HL-60/S4 (cell line): ENCODE measurements around the gene CELSR1.

Experiments
- in situ Hi-C: fragments of 300-500 bp; cut with MboI; formaldehyde crosslinking; loops from 2 replicates; pipeline ENCODE4 v1.14.3; 2022; ENCODE audit warnings: low sequenced_read_pairs

Gene CELSR1

DNA sequence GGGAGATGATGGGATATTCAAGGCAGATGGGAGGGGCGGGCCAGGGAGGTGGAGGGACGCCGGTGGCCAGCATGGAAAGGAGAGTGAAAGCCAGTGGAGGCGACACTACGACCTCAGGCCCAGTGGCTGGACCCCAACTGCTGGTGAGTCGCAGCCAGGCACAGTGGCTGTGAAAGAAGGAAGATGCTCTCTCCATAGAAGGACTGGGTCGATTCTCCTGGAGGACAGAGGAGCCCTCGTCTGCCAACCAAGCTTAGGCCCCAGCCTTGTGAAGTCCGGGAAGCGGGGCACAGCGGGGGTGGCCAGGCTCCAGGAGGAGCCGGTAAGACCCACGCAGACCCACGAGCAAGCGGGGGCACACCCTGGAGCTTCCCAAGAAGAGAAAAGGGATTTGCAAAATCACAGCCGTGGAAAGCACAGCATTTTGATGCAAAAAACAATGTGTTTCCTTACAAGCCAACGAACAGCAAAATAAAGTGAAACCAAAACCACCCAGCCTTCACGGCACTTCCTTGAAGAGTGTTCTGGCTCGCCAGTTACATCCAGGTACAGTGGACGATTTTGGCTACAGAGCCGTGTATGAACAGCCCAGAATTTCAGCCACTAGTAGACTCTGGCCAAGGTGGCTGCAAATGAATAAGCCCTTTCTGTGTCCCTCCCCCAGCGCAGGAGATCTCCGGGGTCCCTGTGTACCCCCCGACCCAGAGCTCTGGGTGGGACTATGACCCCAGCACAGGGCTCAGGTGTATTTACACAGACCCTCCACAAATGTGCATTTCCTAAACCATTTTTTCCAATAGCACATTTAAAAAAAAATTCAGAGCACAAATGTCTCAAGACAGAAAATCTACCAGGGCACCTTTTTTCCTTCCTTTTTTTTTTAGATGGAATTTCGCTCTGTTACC, 105.0 kb downstream of the CELSR1 start:
- in situ Hi-C loops = no loop called here

DNA sequence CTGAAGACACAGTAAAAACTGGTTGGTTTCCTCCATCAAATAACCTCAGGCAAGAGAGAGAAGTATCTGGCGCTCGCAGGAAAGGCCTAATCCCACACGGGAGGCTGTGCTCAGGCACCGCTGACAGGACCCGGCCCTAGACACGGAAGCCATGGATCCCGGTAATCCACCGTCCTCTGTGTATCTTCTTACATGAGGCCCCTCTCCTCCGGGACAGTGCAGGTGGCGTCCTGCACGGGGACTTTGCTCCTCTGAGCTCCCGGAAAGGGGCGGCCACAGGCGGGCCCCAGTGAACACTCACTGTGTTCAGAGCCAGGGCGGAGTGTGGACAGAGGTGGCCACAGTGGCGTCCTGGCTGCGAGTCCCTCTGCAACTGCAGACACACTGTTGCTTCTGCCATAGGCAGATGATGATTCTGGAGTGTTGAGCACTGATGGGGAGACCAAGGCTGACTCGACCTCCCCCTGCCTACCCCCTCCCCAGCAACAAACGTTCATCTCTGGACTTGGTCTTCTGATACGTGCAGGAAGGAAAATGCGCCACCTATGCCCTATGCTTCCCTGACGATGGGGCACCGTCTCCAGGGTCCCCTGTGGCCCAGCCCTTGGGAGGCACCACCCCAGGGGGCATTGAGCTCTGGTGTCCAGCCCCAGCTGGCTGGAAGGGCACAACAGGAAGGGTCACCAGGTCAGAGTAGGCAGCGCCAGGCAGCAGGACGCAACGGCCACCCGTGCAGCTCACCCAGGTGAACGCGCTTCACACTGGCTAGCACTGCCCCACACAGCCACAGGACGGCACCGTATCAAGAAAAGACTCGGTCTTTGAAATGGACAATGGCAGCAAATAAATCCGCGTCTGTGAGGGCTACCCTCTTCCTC, 106.2 kb downstream of the CELSR1 start:
- in situ Hi-C loops = no loop called here

DNA sequence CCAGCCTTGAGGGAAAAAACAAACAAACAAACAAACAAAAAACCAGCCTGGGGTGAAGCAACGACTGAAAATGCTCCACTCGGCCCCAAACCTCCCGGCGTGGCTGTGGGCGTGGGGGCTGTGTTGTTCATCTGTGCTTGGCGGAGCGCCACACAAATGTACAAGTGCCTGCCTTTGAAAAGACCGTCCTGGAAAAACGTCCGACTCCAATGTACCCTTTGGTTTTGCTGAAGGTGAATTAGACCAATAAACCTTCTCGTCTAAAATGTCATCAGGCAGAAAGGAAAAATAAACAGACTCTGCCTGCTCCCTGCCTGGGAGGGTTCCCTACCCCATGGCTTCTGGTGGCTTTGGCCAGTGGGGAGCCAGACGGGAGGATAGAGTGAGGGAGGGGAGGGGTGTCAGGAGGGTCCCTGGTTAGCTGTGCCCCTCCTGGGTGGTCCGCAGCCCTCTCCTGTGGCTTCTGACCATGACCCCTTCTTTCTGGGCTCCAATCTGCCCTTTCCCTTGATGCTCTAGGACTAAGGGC, 108.0 kb downstream of the CELSR1 start:
- in situ Hi-C loops = no loop called here

- in situ Hi-C loops = no loop called here
Observed at GRCh38 chr22:46428602-46429324, 108.7 kb downstream of the CELSR1 start.

- in situ Hi-C loops = no loop called here
Observed at GRCh38 chr22:46428171-46428570, 109.2 kb downstream of the CELSR1 start.

GRCh38 chr22:46425016-46425415, 112.4 kb downstream of the CELSR1 start:
- in situ Hi-C loops = no loop called here

DNA sequence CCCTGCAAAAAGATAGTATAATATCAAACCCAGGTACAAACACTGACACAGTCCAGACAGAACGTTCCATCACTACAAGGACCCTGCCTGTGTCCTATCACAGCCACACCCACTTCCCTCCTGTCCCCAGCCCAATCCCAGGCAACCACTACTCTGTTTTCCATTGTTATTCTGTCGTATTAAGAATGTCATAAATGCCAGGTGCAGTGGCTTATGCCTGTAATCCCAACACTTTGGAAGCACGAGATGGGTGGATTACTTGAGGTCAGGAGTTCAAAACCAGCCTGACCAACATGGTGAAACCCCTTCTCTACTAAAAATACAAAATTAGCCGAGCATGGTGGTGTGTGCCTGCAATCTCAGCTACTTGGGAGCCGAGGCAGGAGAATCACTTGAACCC, 112.9 kb downstream of the CELSR1 start:
- in situ Hi-C loops = no loop called here

GRCh38 chr22:46422896-46423295, 114.5 kb downstream of the CELSR1 start:
- in situ Hi-C loops = no loop called here

GRCh38 chr22:46421267-46421666, 116.2 kb downstream of the CELSR1 start:
- in situ Hi-C loops = no loop called here

DNA sequence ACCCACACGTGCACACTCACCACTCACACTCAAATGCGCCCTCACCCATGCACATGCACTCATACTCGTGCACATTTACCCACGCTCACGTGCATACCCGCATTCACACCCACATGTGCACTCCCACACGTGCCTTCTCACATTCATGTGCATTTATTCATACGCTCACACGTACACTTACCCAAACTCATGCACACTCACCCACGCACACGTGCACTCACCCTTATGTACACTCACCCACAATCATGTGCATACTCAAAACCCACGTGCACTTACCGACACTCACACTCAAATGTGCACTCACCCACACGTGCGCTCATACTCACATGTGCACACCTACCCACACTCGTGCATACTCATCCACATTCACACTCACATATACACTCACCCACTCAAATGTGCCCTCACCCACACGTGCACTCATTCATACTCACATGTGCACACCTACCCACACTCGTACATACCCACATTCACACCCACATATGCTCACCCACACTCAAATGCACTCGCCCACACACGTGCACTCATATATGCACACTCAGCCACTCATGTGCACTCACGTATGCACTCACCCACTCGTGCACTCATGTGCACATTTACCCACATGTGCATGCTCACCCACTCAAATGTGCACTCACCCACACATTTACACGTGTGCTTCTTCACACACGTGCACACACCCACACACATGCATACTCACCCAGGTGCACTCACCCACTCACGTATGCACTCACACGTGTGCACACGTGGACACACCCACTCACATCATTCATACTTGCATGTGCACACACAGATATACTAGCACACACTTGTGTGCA, 117.5 kb downstream of the CELSR1 start:
- in situ Hi-C loops = no loop called here

DNA sequence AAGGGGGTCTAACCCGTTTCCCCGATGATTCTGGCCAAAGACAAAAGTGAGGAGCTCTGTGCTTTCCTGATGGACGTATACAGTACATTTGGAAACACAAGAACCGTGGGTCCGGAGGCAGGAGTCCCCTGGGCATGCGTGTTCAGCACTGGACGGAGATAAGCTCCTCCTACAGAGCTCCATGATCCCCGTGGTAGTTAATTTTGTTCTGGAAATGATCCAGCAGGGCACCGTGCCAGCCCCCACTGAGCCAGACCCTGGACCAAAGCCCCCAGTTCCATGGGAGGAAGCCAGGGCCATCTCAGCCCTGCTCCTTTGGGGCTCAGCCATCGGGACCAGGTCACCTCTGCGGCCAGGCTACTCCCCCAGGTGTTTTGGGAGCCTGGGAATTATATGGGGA, 118.6 kb downstream of the CELSR1 start:
- in situ Hi-C loops = no loop called here

DNA sequence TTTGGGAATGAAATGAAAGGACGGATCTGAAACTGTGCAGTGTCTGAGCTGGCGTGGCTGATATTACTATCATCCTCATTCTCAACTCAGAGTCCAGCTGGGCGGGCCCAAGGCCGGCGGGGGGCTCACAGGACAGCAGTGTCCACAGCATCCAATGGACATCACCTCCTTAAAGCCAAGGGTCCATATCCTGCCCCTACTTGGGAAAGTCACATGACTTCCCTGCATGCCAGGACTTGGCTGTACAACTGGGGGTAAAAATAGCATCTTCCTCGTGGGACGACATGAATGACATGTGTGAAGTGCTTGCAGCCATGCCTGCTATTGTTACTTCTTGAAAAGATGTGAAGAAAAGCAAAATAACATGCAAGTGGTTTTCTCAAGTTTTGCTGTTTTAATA, 119.7 kb downstream of the CELSR1 start:
- in situ Hi-C loops = no loop called here

- in situ Hi-C loops = no loop called here
Observed at GRCh38 chr22:46416891-46417580, 120.4 kb downstream of the CELSR1 start.

GRCh38 chr22:46416520-46416871, 120.9 kb downstream of the CELSR1 start:
- in situ Hi-C loops = no loop called here

DNA sequence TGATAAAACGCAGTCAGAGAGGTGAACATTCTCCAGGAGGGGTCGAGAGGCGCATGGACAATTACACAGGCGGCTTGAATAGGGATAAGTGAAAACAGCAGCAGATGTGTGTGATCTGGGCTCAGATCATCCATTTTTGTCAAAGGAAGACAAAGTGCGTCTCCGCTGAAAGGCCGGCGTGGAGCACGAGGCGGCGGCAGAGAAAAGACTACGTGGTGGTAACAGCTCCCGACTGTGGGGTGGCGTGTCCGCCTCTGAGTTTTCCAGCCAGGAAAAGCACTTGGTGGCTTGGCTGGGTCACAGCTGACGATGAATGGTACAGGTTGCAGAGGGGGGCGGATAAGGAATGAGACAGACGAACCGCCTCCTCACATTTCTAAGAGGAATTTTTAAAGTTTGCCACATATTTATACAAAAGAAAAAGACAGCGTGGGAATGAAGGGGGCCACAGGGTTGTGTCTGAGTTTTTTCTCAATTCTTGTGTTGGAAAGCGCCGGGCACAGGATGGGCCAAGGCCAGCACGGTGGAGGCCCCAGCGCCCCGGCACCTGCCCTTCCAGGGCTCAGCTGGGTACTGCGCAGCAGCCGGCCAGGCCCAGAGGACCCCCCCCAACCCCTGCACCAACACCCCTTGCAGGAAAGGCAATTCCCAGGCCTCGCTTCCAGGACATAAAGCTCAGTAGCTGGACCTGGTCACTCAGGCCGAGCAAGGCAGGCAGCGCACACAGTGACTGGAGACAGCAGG, 121.5 kb downstream of the CELSR1 start:
- in situ Hi-C loops = no loop called here

DNA sequence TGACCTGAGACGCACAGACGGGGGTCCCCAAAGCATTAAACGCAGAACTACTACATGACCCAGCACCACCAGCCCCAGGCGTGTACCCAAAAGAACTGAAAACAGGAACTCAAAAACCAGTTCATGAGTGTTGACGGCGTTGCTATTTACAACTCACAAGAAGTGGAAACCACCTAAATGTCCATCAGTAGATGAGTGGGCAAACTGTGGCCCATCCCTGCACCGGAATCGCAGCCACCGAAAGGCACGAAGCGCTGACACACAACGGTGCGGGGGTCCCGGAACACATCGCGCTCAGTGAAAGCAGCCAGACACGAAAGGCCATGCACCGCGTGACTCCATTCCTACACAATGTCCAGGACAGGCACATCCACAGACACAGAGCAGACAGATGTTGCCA, 122.7 kb downstream of the CELSR1 start:
- in situ Hi-C loops = no loop called here

GRCh38 chr22:46413725-46414379, 123.6 kb downstream of the CELSR1 start:
- in situ Hi-C loops = no loop called here

GRCh38 chr22:46411347-46411746, 126.1 kb downstream of the CELSR1 start:
- in situ Hi-C loops = no loop called here
